Trophoblast cell (in vitro differentiated cells and primary cell): Measurements from ENCODE around the gene S100A16.
"Not testable (repeated sequence)": the region's sequence is repeated elsewhere in the genome, so short reads cannot be mapped to it uniquely, and the experiment has no call there.

Experiments used
- DNase-seq, 2 donors: peaks; one replicate each; pipeline ENCODE4 v3.0.0-alpha.2; 2016
- H2AFZ ChIP-seq: 2 replicates; pipeline ENCODE4 v1.6.1; 2013; ENCODE audit warnings: low read length, moderate library complexity, mild to moderate bottlenecking; ENCODE audit not compliant: insufficient read depth, poor library complexity
- H2AK5ac ChIP-seq: 2 replicates; pipeline ENCODE4 v1.6.1; 2013; ENCODE audit warnings: mild to moderate bottlenecking, low read length
- H2BK120ac ChIP-seq: 2 replicates; pipeline ENCODE4 v1.6.1; 2013; ENCODE audit warnings: low read length, mild to moderate bottlenecking, moderate library complexity; ENCODE audit not compliant: insufficient read depth, poor library complexity
- H2BK12ac ChIP-seq: 2 replicates; pipeline ENCODE4 v1.6.1; 2013; ENCODE audit warnings: mild to moderate bottlenecking, low read length, moderate library complexity
- H2BK5ac ChIP-seq: 2 replicates; pipeline ENCODE4 v1.6.1; 2013; ENCODE audit warnings: low read length, low read depth, moderate library complexity, mild to moderate bottlenecking; ENCODE audit not compliant: poor library complexity
- H3K14ac ChIP-seq: 2 replicates; pipeline ENCODE4 v1.6.1; 2013; ENCODE audit warnings: mild to moderate bottlenecking, low read length
- H3K18ac ChIP-seq: 2 replicates; pipeline ENCODE4 v1.6.1; 2013; ENCODE audit warnings: mild to moderate bottlenecking, low read length
- H3K23ac ChIP-seq: 2 replicates; pipeline ENCODE4 v1.6.1; 2013; ENCODE audit warnings: low read length
- H3K27ac ChIP-seq: 2 replicates; pipeline ENCODE4 v1.5.1; 2013; ENCODE audit warnings: low read depth, mild to moderate bottlenecking, inconsistent platforms, low read length, moderate library complexity
- H3K27me3 ChIP-seq: 2 replicates; pipeline ENCODE4 v1.6.1; 2013; ENCODE audit warnings: inconsistent platforms, mild to moderate bottlenecking, low read length, moderate library complexity; ENCODE audit not compliant: insufficient read depth
- H3K36me3 ChIP-seq, 2 experiments: 1 replicate in 1 of 2; 2 replicates in 1 of 2; pipeline ENCODE4 v1.6.1; 2013; ENCODE audit warnings: low read length in 2 of 2, mild to moderate bottlenecking in 2 of 2, moderate library complexity in 1 of 2; ENCODE audit not compliant: insufficient read depth in 2 of 2, control insufficient read depth in 1 of 2
- H3K4ac ChIP-seq: 2 replicates; pipeline ENCODE4 v1.6.1; 2013; ENCODE audit warnings: low read depth, mild to moderate bottlenecking, low read length, moderate library complexity
- H3K4me1 ChIP-seq, 2 experiments: 1 replicate in 1 of 2; 2 replicates in 1 of 2; pipeline ENCODE4 v1.6.1; 2013; ENCODE audit warnings: low read length in 2 of 2, mild to moderate bottlenecking in 2 of 2, moderate library complexity in 1 of 2; ENCODE audit not compliant: insufficient read depth in 2 of 2, control insufficient read depth in 1 of 2
- H3K4me2 ChIP-seq: 2 replicates; pipeline ENCODE4 v1.6.1; 2013; ENCODE audit warnings: inconsistent platforms, mild to moderate bottlenecking, low read length, moderate library complexity
- H3K4me3 ChIP-seq: 2 replicates; pipeline ENCODE4 v1.5.1; 2013; ENCODE audit warnings: mild to moderate bottlenecking, low read depth, low read length, inconsistent platforms
- H3K79me1 ChIP-seq: one replicate; pipeline ENCODE4 v1.6.1; 2013; ENCODE audit warnings: low read length
- H3K79me2 ChIP-seq: 2 replicates; pipeline ENCODE4 v1.6.1; 2013; ENCODE audit warnings: low read length, mild to moderate bottlenecking; ENCODE audit not compliant: control insufficient read depth, insufficient read depth, poor library complexity
- H3K9ac ChIP-seq: 2 replicates; pipeline ENCODE4 v1.6.1; 2013; ENCODE audit warnings: mild to moderate bottlenecking, low read length
- H3K9me3 ChIP-seq: 2 replicates; pipeline ENCODE4 v1.6.1; 2013; ENCODE audit warnings: low read depth, mild to moderate bottlenecking, control low read depth, inconsistent platforms, low read length; ENCODE audit not compliant: insufficient read depth
- H4K12ac ChIP-seq: 2 replicates; pipeline ENCODE4 v1.6.1; 2013; ENCODE audit warnings: low read depth, mild to moderate bottlenecking, low read length, moderate library complexity
- H4K8ac ChIP-seq: 2 replicates; pipeline ENCODE4 v1.6.1; 2013; ENCODE audit warnings: low read depth, mild to moderate bottlenecking, low read length, moderate library complexity
- H4K91ac ChIP-seq: one replicate; pipeline ENCODE4 v1.6.1; 2013; ENCODE audit warnings: low read depth, mild to moderate bottlenecking, low read length, moderate library complexity
- WGBS: extraction: QIAGEN DNeasy Blood & Tissue Kit; methylation state at CpG from one replicate; pipeline ENCODE4 v1.1.7; 2013; ENCODE audit warnings: missing lambda C conversion rate; ENCODE audit not compliant: insufficient read length, insufficient coverage; ENCODE audit errors: extremely low coverage; 5-methylcytosine and 5-hydroxymethylcytosine counted together

The S100A16 gene

DNA sequence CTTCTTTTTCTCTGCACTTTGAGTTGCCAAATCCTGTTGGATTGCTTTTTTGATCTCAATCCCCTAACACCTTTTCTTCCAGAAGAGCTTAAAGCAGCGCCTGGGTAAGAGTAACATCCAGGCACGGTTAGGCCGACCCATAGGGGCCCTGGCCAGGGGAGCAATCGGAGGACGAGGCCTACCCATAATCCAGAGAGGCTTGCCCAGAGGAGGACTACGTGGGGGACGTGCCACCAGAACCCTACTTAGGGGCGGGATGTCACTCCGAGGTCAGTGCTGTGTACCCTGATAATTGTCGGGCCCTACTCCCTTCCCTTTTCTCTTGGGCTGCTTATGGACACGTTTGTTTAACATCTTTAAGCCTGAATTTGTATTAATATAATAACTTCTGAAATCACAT is 29.2 kb upstream of the S100A16 start:
- H3K36me3 ChIP-seq = peaks cover 40 to 67% of the 10 kb centered on the region in 2 experiments
- no peaks in the 10 kb centered on the region for H3K79me2 ChIP-seq
- H4K91ac ChIP-seq = no peak overlapping the region
- no peaks in the 10 kb centered on the region for H3K27me3 ChIP-seq
- H2BK12ac ChIP-seq = no peak overlapping the region
- H3K9me3 ChIP-seq = no peaks in the 10 kb centered on the region
- no peak overlapping the region for H3K14ac ChIP-seq
- H3K4me2 ChIP-seq = no peak overlapping the region
- H3K79me1 ChIP-seq = no peaks in the 10 kb centered on the region
- no peak overlapping the region for H2AFZ ChIP-seq
- no peak overlapping the region for H3K4ac ChIP-seq
- H3K4me3 ChIP-seq = no peak overlapping the region
- H3K4me1 ChIP-seq = no peaks in the 10 kb centered on the region
- H3K23ac ChIP-seq = no peak overlapping the region
- no peak overlapping the region for H3K27ac ChIP-seq
- no peak overlapping the region for H3K9ac ChIP-seq
- peak overlapping the region; percentile 46 for H3K18ac ChIP-seq
- DNase-seq = no peak
- H2BK120ac ChIP-seq = no peak overlapping the region
- H4K8ac ChIP-seq = no peak overlapping the region
- WGBS = no CpG with 5 or more reads among the region's 11 CpGs
- H4K12ac ChIP-seq = no peak overlapping the region
- no peak overlapping the region for H2BK5ac ChIP-seq
- H2AK5ac ChIP-seq = no peak overlapping the region

DNA sequence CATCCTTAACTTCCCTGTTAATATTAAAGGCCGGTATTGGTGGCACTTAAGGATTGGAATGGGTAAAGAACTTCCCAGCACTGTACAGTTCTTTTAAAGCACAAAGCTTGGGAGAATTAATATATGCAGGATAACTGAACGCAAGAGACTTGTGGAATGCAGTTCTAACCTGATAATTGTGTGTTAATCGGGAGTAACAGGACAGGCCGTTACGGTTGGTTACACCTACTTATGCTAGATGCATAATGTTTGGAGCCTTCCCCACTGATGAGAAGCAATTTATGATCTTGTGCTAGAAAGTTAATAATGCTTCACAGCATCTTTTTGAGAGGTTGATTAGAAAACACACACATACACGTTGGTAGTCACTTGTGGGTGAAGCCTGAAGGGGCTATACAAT is 27.9 kb upstream of the S100A16 start:
- H2AK5ac ChIP-seq = no peak overlapping the region
- no peak overlapping the region for H3K18ac ChIP-seq
- no CpG with 5 or more reads among the region's 6 CpGs for WGBS

DNA sequence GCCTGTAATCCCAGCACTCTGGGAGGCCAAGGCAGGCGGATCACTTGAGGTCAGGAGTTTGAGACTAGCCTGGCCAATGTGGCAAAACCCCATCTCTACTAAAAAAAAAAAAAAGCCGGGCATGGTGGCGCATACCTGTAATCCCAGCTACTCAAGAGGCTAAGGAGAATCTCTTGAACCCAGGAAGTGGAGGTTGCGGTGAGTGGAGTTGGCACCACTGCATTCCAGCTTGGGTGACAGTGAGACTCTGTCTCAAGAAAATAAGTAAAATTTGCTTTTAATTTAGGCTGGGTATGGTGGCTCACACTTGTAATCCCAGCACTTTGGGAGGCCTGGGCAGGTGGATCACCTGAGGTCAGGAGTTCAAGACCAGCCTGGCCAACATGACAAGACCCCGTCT is 27.3 kb upstream of the S100A16 start:
- H3K23ac ChIP-seq, H2AFZ ChIP-seq, H4K12ac ChIP-seq, H4K8ac ChIP-seq, H2BK12ac ChIP-seq, H3K9ac ChIP-seq, H3K79me1 ChIP-seq, H3K4me1 ChIP-seq, H2BK120ac ChIP-seq, H2BK5ac ChIP-seq, H3K27ac ChIP-seq, H3K18ac ChIP-seq, H3K79me2 ChIP-seq, H2AK5ac ChIP-seq, H3K27me3 ChIP-seq, H4K91ac ChIP-seq, H3K4me3 ChIP-seq, H3K9me3 ChIP-seq, H3K4me2 ChIP-seq, H3K14ac ChIP-seq, DNase-seq: not testable (repeated sequence)
- H3K4ac ChIP-seq = peak overlapping the region; percentile 49
- peaks cover 47 to 66% of the 10 kb centered on the region in 2 experiments for H3K36me3 ChIP-seq
- WGBS = no CpG with 5 or more reads among the region's 5 CpGs

More for the DNA sequence above, 27.9 kb upstream of the S100A16 start:
- Histone ChIP-seq H3K9ac (no peak overlapping the region), H3K4ac (peak overlapping the region; percentile 44), H2BK12ac (no peak overlapping the region), H4K8ac (no peak overlapping the region), H4K12ac (no peak overlapping the region), H4K91ac (no peak overlapping the region), H3K27ac (no peak overlapping the region), H3K4me3 (no peak overlapping the region), H2BK5ac (no peak overlapping the region), H3K23ac (no peak overlapping the region), H3K4me1 (no peaks in the 10 kb centered on the region), H3K79me1 (no peaks in the 10 kb centered on the region), H3K9me3 (no peaks in the 10 kb centered on the region), H3K79me2 (peaks cover 3% of the 10 kb centered on the region), H3K4me2 (no peak overlapping the region), H2AFZ (no peak overlapping the region), H3K36me3 (peaks cover 45 to 71% of the 10 kb centered on the region in 2 experiments), H3K14ac (no peak overlapping the region), H2BK120ac (no peak overlapping the region), H3K27me3 (no peaks in the 10 kb centered on the region)
- no peak for DNase-seq

DNA sequence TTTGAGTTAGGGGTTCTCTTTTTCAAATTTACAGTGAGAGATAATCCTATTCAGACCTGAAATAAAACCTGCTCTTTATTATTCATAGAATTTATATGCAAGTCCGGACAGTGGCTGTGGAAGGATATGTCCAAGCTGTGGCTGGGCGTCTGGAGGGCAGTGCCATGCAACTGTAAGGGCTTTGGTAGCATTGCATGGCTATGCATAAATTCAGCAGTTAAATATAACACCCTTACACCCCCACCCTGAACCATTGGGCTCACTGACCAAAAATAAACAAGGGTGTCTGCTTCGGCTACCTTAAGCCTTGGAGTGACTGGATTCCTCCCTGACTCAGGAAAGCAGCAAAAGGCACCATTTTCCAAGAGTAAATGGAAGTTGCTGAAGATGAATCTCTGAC is 26.3 kb upstream of the S100A16 start:
- Histone ChIP-seq H3K4me3 (no peak overlapping the region), H2BK120ac (no peak overlapping the region), H3K79me1 (no peaks in the 10 kb centered on the region), H3K4ac (no peak overlapping the region), H3K79me2 (peaks cover 9% of the 10 kb centered on the region), H3K4me1 (peaks cover 3 to 5% of the 10 kb centered on the region in 2 experiments), H2AFZ (no peak overlapping the region), H3K9ac (no peak overlapping the region), H2AK5ac (no peak overlapping the region), H3K27me3 (no peaks in the 10 kb centered on the region), H4K91ac (no peak overlapping the region), H2BK5ac (no peak overlapping the region), H3K9me3 (no peaks in the 10 kb centered on the region), H3K23ac (no peak overlapping the region), H2BK12ac (no peak overlapping the region), H4K8ac (no peak overlapping the region), H3K27ac (no peak overlapping the region), H3K14ac (no peak overlapping the region), H4K12ac (no peak overlapping the region), H3K4me2 (no peak overlapping the region), H3K18ac (no peak overlapping the region), H3K36me3 (peaks cover 44 to 61% of the 10 kb centered on the region in 2 experiments)
- no peak for DNase-seq
- WGBS = no CpG with 5 or more reads among the region's 3 CpGs
